HG03060 (cell line): ENCODE data around the gene DMRT3.
"Not testable (repeated sequence)": the region's sequence is repeated elsewhere in the genome, so short reads cannot be mapped to it uniquely, and the experiment has no call there.

Experiments
- ATAC-seq: cut with Tn5 transposase; IDR thresholded peaks from one replicate; pipeline ENCODE4 v1.9.1; 2021; ENCODE audit warnings: low read depth, moderate number of reproducible peaks; ENCODE audit not compliant: unreplicated experiment

DMRT3 gene

GRCh38 chr9:998299-999110 is 22.1 kb downstream of the DMRT3 start:
- not testable (repeated sequence) for ATAC-seq

GRCh38 chr9:1001838-1002237 is 25.4 kb downstream of the DMRT3 start:
- ATAC-seq: no peak

GRCh38 chr9:1002678-1003077 is 26.2 kb downstream of the DMRT3 start:
- ATAC-seq: no peak

- ATAC-seq: no peak
Measured at GRCh38 chr9:1005043-1005667, 28.7 kb downstream of the DMRT3 start.

GRCh38 chr9:1007312-1007711 is 30.9 kb downstream of the DMRT3 start:
- ATAC-seq: no peak

GRCh38 chr9:1008216-1008615 is 31.8 kb downstream of the DMRT3 start:
- ATAC-seq: no peak

GRCh38 chr9:1009101-1009707 is 32.7 kb downstream of the DMRT3 start:
- ATAC-seq: peak; percentile 81

GRCh38 chr9:1013021-1013420 is 36.6 kb downstream of the DMRT3 start:
- no peak for ATAC-seq

- ATAC-seq: no peak
Measured at GRCh38 chr9:1014225-1014624, 37.8 kb downstream of the DMRT3 start.

GRCh38 chr9:1014640-1015039 is 38.2 kb downstream of the DMRT3 start:
- no peak for ATAC-seq

GRCh38 chr9:1018121-1018520 is 41.7 kb downstream of the DMRT3 start:
- ATAC-seq: no peak

GRCh38 chr9:1024112-1024511 is 47.7 kb downstream of the DMRT3 start:
- no peak for ATAC-seq

GRCh38 chr9:1025131-1025530 is 48.7 kb downstream of the DMRT3 start:
- ATAC-seq: no peak

- ATAC-seq: no peak
Measured at GRCh38 chr9:1026219-1026618, 49.8 kb downstream of the DMRT3 start.

GRCh38 chr9:1028501-1029190 is 52.2 kb downstream of the DMRT3 start:
- no peak for ATAC-seq

GRCh38 chr9:1031951-1032601 is 55.6 kb downstream of the DMRT3 start:
- no peak for ATAC-seq

GRCh38 chr9:1034271-1034670 is 57.8 kb downstream of the DMRT3 start:
- ATAC-seq: no peak

GRCh38 chr9:1039589-1039988 is 63.1 kb downstream of the DMRT3 start:
- no peak for ATAC-seq
